Stimulated activated CD8-positive, alpha-beta memory T cell treated with anti-CD3 and anti-CD28 coated beads, Interleukin-4, amount 100 ng/mL, for 24 hours (primary cell): Measurements from ENCODE around the gene FAM229B.

Experiments used
- DNase-seq: peaks from one replicate; pipeline ENCODE4 v3.0.0-alpha.2; 2020; ENCODE audit warnings: low read depth

The FAM229B gene

DNA sequence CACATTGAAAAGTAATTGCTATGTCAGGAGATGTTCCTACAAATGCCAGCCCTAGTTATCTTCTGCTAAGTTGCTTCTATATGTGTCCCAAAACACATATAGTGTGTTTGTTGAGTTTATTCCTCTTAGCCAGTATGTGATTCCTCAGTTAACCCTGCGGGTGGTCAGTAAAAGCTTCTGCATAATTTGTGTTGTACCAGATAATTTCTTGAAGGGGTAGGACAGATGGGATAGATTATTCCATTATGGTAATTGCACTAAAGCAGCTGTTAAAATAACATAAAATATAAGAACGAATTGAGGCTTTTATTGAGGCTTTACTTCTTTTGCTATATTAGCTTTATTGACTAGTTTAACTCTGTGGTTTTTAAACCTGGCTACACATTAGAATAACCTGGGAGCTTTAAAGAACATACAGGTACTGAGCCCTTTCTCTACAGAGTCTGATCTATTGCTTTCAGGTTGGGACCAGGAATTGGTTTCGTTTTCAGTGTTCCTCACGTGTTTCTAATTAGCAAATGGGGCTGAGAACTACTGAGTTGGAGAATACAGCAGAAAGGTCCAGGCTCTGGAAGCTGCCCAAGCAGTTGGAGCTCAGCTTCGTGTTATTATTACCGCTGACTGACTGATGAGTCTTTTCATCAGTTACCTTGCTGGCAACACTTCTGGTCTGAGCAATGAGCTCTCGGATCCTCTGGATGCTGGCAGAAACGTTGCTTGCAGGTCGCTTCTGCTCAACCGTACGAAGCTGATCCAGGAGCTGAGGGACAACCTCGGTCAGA is 56.9 kb downstream of the FAM229B start:
- DNase-seq = no peak

DNA sequence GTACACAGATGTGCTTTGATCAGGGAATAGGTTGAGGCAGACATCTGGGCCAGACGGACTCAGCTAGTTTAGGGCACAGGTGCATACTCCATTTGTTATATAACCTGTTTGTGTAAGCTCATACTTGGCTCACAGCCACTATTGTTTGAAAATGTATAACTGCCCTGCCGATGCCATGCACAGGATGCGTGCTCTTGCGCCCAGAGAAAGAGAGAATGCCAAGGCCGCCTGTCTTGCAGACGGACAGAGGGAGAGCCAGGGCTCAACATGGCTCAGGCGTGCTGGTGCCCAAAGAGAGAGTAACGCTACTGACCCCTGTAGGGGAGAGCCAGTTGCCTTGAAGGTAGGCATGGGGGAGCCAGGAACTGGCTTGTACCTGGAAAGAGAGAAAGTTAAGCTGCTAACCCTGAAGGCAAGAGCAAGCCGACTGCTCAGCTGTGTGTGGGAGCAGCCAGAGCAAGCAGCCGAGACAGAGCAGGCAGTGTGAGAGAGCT is 57.7 kb downstream of the FAM229B start:
- DNase-seq = no peak

DNA sequence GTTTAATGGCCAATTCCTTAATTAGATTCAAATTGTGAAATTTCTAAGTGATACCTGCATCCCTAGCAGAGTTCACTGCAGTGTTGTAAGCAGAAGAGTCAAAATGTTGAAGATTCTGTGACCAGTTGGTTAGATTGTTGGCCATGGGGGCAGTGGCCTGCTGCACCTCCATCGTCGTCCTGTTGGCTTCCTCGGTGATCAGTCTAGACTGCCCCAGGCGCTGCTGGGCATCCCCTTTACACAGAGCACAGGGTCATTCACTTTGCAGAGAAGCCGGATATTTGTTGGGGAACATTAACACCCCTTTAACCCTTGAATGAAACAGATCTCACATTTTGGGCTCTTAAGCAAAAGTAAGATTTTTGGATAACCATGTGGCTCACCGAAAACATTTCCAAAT is 60.7 kb downstream of the FAM229B start:
- no peak for DNase-seq

GRCh38 chr6:112149236-112149635 is 61.8 kb downstream of the FAM229B start:
- no peak for DNase-seq

GRCh38 chr6:112149719-112150263 is 62.4 kb downstream of the FAM229B start:
- no peak for DNase-seq

DNA sequence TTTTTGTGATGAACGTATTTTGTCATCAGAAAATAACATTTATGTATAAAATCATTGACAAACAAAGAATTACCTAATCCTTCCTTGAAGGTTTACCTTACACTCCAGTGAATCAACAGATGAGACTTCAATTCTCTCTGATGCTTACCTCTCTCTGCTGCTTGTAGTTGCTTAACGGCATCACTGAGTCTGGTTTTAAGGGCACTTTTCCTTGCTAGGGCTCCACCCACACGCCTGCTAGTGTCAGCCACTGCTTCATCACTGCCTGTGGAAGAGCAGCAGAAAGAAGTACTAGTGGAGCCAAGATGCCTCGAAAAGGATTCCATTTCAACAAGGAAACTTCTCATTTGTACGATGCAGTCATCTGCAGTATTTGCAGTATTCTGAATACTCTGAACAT is 63.0 kb downstream of the FAM229B start:
- DNase-seq = no peak
